ENCODE measurements around the gene MAU2. TPM values are rescaled to one million over a fixed set of nuclear protein-coding genes. Genes with fewer than 3 reads are reported as not detected.
"Not testable (repeated sequence)": the region's sequence is repeated elsewhere in the genome, so short reads cannot be mapped to it uniquely, and the experiment has no call there.

MAU2 gene
- total RNA-seq, 1 donor from 2014 or later = 37.0 TPM

- no peak for DNase-seq (ENCODE audit: low read depth)
- H3K9me3 Mint-ChIP-seq (ENCODE audit: unreplicated experiment) = no peaks in the 10 kb centered on the region
- Histone ChIP-seq H3K4me2 (ENCODE audit: low read length) (peak overlapping the region; percentile 98), H2AFZ (ENCODE audit: low read depth, low read length) (no peak overlapping the region), H3K4me1 (ENCODE audit: insufficient read depth, low read length) (peaks cover 11% of the 10 kb centered on the region), H3K4me3 (ENCODE audit: insufficient read depth, low read depth, low read length) (peak overlapping the region; percentile 79), H3K36me3 (ENCODE audit: insufficient read depth, low read length) (no peaks in the 10 kb centered on the region), H3K27ac (ENCODE audit: low read depth, low read length) (no peak overlapping the region), H3K9me3 (ENCODE audit: insufficient read depth, low read depth, low read length) (no peaks in the 10 kb centered on the region), H3K79me2 (ENCODE audit: insufficient read depth, low read length) (peaks cover 57% of the 10 kb centered on the region), H4K20me1 (ENCODE audit: insufficient read depth, low read length) (peaks cover 31% of the 10 kb centered on the region), H3K9ac (ENCODE audit: low read length) (peak overlapping the region; percentile 92), H3K27me3 (ENCODE audit: insufficient read depth, low read length) (no peaks in the 10 kb centered on the region)
- no peak for FAIRE-seq
- no peak for TF ChIP-seq EZH2 (IDR thresholded peaks at IDR 0.05; ENCODE audit: insufficient read depth, low read length)
- TF ChIP-seq CTCF (IDR thresholded peaks at IDR 0.05; ENCODE audit: insufficient read depth, low read depth, low read length) = no peak
- H3K27ac Mint-ChIP-seq (ENCODE audit: unreplicated experiment) = peak overlapping the region; percentile 75
- no peaks in the 10 kb centered on the region for H3K27me3 Mint-ChIP-seq (ENCODE audit: low read depth, unreplicated experiment)
- peaks cover 17% of the 10 kb centered on the region for H3K4me1 Mint-ChIP-seq (ENCODE audit: low read depth, unreplicated experiment)
- H3K4me3 Mint-ChIP-seq (ENCODE audit: unreplicated experiment) = peak overlapping the region; percentile 93
- peaks cover 7% of the 10 kb centered on the region for H3K36me3 Mint-ChIP-seq (ENCODE audit: low read depth, unreplicated experiment)
Measured at GRCh38 chr19:19387108-19387507, 66.5 kb downstream of the MAU2 start.

GRCh38 chr19:19388568-19389555 is 68.2 kb downstream of the MAU2 start:
- peak overlapping the region; percentile 44 for H3K4me2 ChIP-seq (ENCODE audit: low read length)
- H3K4me3 Mint-ChIP-seq (ENCODE audit: unreplicated experiment) = peak overlapping the region; percentile 93
- no peak overlapping the region for H3K9ac ChIP-seq (ENCODE audit: low read length)

GRCh38 chr19:19389683-19390082 is 69.1 kb downstream of the MAU2 start:
- H2AFZ ChIP-seq (ENCODE audit: low read depth, low read length); H3K4me3 Mint-ChIP-seq (ENCODE audit: unreplicated experiment); H3K27ac ChIP-seq (ENCODE audit: low read depth, low read length); DNase-seq (ENCODE audit: low read depth); H3K27me3 ChIP-seq (ENCODE audit: insufficient read depth, low read length); H3K36me3 Mint-ChIP-seq (ENCODE audit: low read depth, unreplicated experiment); H3K4me2 ChIP-seq (ENCODE audit: low read length); FAIRE-seq; H3K27ac Mint-ChIP-seq (ENCODE audit: unreplicated experiment); H3K9ac ChIP-seq (ENCODE audit: low read length); H3K4me3 ChIP-seq (ENCODE audit: insufficient read depth, low read depth, low read length); H3K9me3 Mint-ChIP-seq (ENCODE audit: unreplicated experiment); H3K4me1 ChIP-seq (ENCODE audit: insufficient read depth, low read length); H3K9me3 ChIP-seq (ENCODE audit: insufficient read depth, low read depth, low read length); H3K27me3 Mint-ChIP-seq (ENCODE audit: low read depth, unreplicated experiment); H3K36me3 ChIP-seq (ENCODE audit: insufficient read depth, low read length): not testable (repeated sequence)
- peaks cover 19% of the 10 kb centered on the region for H3K4me1 Mint-ChIP-seq (ENCODE audit: low read depth, unreplicated experiment)
- peaks cover 40% of the 10 kb centered on the region for H4K20me1 ChIP-seq (ENCODE audit: insufficient read depth, low read length)
- peaks cover 81% of the 10 kb centered on the region for H3K79me2 ChIP-seq (ENCODE audit: insufficient read depth, low read length)

More at GRCh38 chr19:19388568-19389555, 68.2 kb downstream of the MAU2 start:
- H3K9me3 Mint-ChIP-seq (ENCODE audit: unreplicated experiment) = no peaks in the 10 kb centered on the region
- H3K4me3 ChIP-seq (ENCODE audit: insufficient read depth, low read depth, low read length) = no peak overlapping the region
- peaks cover 17% of the 10 kb centered on the region for H3K4me1 Mint-ChIP-seq (ENCODE audit: low read depth, unreplicated experiment)
- no peaks in the 10 kb centered on the region for H3K27me3 ChIP-seq (ENCODE audit: insufficient read depth, low read length)
- H3K27me3 Mint-ChIP-seq (ENCODE audit: low read depth, unreplicated experiment) = no peaks in the 10 kb centered on the region
- H3K36me3 ChIP-seq (ENCODE audit: insufficient read depth, low read length) = no peaks in the 10 kb centered on the region
- peaks cover 73% of the 10 kb centered on the region for H3K79me2 ChIP-seq (ENCODE audit: insufficient read depth, low read length)
- no peak overlapping the region for H3K27ac ChIP-seq (ENCODE audit: low read depth, low read length)
- TF ChIP-seq EZH2 (IDR thresholded peaks at IDR 0.05; ENCODE audit: insufficient read depth, low read length) = no peak
- TF ChIP-seq CTCF (IDR thresholded peaks at IDR 0.05; ENCODE audit: insufficient read depth, low read depth, low read length) = no peak
- peak overlapping the region; percentile 55 for H3K27ac Mint-ChIP-seq (ENCODE audit: unreplicated experiment)
- peaks cover 40% of the 10 kb centered on the region for H4K20me1 ChIP-seq (ENCODE audit: insufficient read depth, low read length)
- H3K9me3 ChIP-seq (ENCODE audit: insufficient read depth, low read depth, low read length) = no peaks in the 10 kb centered on the region
- no peak overlapping the region for H2AFZ ChIP-seq (ENCODE audit: low read depth, low read length)
- H3K4me1 ChIP-seq (ENCODE audit: insufficient read depth, low read length) = peaks cover 11% of the 10 kb centered on the region
- FAIRE-seq (no peak), DNase-seq (ENCODE audit: low read depth) (no peak)
- H3K36me3 Mint-ChIP-seq (ENCODE audit: low read depth, unreplicated experiment) = peaks cover 7% of the 10 kb centered on the region

- DNase-seq (ENCODE audit: low read depth); H3K9me3 Mint-ChIP-seq (ENCODE audit: unreplicated experiment); H3K9me3 ChIP-seq (ENCODE audit: insufficient read depth, low read depth, low read length); H3K9ac ChIP-seq (ENCODE audit: low read length); H3K4me3 Mint-ChIP-seq (ENCODE audit: unreplicated experiment); FAIRE-seq; H3K4me2 ChIP-seq (ENCODE audit: low read length); H2AFZ ChIP-seq (ENCODE audit: low read depth, low read length); H3K36me3 ChIP-seq (ENCODE audit: insufficient read depth, low read length); H3K4me1 ChIP-seq (ENCODE audit: insufficient read depth, low read length); H3K27me3 Mint-ChIP-seq (ENCODE audit: low read depth, unreplicated experiment); H3K4me3 ChIP-seq (ENCODE audit: insufficient read depth, low read depth, low read length); H3K36me3 Mint-ChIP-seq (ENCODE audit: low read depth, unreplicated experiment); H3K27me3 ChIP-seq (ENCODE audit: insufficient read depth, low read length); H3K27ac Mint-ChIP-seq (ENCODE audit: unreplicated experiment); H3K4me1 Mint-ChIP-seq (ENCODE audit: low read depth, unreplicated experiment); H3K27ac ChIP-seq (ENCODE audit: low read depth, low read length): not testable (repeated sequence)
- Histone ChIP-seq H4K20me1 (ENCODE audit: insufficient read depth, low read length) (peaks cover 41% of the 10 kb centered on the region), H3K79me2 (ENCODE audit: insufficient read depth, low read length) (peaks cover 83% of the 10 kb centered on the region)
Measured at GRCh38 chr19:19394333-19394732, 73.7 kb downstream of the MAU2 start.
